ENCODE data around the gene TRIP4.
A peak's percentile ranks its signal among the peaks of the same experiment; 100 is the strongest.
"Not testable (repeated sequence)": the region's sequence is repeated elsewhere in the genome, so short reads cannot be mapped to it uniquely, and the experiment has no call there.

TRIP4 gene

DNA sequence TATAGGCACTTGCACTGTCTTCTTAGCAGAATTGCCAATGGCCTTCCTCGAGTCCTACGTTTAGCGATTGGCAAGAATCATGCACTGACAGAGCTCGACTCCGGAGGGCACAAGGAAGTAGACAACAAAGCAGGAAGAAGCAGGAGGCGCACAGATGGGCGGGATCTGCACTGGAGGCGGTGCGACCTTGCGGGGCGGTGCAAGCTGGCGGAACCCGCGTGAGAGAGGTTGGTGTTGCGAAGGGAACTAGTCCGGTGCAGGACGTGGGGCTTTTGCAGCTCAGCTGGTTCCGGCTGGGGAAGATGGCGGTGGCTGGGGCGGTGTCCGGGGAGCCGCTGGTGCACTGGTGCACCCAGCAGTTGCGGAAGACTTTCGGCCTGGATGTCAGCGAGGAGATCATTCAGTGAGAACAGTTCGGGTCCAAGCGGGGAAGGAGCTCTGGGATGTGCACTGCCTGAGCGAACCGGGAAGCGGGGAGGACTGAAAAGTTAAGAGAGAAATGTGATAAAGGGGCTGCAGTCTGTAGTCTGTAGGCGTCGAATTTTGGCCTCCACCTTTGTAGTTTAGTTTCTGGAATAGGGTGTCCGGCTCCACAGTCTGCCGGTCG, at the start of gene TRIP4:
TRIP4 (plus strand) TSS at position 275 of the 607 bp plus-strand sequence; CDS start at position 303, 28 bp downstream.
- peak; percentile 98 for DNase-seq (ENCODE audit: low spot score)

DNA sequence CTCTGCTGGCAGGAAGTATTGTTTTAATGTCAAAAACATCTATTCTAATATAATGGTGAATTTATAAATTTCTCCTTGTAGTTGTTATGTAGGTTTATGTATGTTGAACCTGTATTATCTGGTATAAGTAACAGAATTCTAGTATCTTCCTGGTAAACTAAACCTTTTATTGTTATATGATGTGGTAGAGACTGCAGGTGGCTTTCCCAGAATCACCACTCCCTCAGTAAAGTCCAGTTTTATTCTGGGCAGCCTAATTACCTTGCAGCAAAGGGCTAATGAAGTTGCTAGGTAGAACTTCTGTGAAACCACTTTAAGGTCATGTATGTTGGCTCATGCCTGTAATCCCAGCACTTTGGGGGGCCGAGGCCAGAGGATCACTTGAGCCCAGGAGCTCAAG, 47.3 kb upstream of the TRIP4 start:
- DNase-seq (ENCODE audit: low spot score) = no peak

DNA sequence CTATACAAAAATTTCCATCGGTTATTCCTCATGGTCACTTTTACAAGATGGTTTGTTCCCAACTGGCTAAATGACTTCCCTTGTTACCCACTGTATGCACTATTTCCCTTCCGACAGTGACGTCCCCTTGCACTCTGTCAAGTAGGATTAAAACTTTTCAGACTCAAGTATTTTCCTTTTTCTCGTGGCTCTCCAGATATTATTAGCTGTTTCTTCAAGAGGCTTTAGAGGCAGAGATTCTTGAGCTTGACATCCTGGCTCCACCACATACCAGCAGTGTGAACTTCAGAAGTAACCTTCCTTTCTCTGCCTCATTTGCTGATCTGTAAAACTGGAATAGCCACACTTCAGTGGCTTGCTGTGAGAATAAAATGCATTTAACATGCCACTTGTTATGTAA, 45.7 kb upstream of the TRIP4 start:
- no peak for DNase-seq (ENCODE audit: low spot score)

DNA sequence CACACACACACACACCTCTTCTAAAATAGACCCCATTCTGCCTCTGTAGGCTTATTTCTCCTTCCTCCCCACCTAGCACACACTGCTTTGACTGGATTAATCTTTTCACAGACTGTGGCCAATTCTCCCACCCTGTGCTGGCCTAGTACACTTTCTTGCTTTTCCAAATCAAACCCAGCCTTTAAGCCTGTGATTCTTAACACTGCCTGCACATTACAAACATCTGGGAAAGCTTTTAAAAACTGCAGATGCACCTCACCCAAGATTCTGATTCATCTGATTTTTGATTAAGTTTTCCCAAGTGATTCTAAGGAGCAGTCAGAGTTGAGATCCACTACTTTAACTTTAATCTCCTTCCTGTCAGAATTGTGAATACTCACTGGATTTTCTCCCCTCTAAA, 44.4 kb upstream of the TRIP4 start:
- no peak for DNase-seq (ENCODE audit: low spot score)

DNA sequence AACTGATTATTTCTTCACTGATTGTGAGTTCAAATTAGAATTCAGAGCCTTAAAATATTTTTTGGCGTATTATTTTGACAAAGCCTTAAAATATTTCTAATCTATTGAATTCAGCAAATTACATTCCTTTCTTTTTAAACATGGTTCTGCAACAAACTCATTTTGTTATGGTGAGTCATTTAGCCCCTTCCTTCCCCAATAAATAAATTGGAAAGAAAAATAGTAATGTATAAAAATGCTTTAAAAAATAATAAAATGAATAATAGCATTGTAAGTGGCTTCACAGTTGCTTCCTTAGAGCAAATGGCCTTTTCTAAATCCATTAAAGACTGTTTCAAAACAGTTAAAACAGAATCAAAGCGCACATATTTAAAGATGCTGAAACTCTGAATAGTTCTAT, 43.8 kb upstream of the TRIP4 start:
- no peak for DNase-seq (ENCODE audit: low spot score)

DNA sequence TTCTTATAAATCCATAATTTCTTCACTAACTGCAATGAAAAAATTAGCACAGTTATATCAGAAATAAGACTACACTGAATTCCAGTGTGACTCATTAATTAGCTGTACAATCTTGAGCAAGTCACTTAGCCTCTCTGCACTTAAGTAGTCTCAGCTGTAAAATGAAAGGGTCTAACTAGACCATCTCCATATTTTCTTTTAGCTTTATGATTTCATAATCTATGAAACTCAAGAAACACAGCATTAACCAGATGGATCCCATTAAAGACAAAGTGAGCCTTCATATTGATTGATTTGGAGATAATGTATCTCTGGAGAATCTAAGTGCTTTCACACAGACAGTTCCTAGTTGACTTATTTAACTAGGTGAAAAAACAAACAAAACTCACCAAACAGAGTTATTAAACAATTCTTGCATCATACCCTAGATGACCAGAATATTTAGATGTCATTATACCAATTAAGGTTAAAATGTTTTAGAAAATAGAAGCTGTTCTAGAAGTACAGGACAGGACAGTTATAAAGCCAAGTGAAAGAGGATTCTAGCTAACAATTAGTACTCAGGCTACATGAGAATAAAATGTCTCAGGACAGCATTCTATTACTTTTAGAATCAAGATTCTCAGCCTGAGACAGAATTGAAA, 42.9 kb upstream of the TRIP4 start:
- DNase-seq (ENCODE audit: low spot score) = no peak

DNA sequence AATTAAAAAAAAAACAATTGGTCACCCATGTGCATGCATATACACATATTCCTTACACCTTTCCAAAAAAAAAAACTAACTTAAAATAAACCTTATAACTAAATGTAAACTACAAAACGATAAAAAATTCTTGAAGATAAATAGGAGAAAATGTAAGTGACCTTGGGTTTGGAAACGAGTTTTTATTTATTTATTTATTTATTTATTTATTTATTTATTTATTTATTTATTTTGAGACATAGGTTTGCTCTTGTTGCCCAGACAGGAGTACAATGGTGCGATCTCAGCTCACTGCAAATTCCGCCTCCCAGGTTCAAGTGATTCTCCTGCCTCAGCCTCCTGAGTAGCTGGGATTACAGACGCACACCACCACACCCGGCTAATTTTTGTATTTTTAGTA, 41.4 kb upstream of the TRIP4 start:
- DNase-seq (ENCODE audit: low spot score) = not testable (repeated sequence)

DNA sequence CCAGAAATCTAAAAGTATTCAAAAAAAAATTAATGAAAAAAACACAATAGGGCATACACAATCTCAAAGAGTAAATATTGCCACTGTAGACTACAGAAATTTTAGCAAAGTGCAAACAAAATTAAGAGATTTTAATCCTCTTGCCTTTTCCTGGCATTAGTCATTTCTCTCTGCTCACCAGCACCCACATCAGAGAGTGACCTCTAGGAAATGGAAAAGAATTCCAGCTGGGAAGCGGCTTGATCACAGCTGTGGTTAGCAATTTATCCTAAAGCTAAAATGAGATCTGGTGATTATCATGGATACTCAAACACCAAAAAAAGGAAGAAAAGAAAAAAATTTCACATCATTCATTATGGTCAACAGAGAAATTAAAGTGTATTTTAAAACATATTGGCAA, 39.2 kb upstream of the TRIP4 start:
- DNase-seq (ENCODE audit: low spot score) = peak; percentile 22

DNA sequence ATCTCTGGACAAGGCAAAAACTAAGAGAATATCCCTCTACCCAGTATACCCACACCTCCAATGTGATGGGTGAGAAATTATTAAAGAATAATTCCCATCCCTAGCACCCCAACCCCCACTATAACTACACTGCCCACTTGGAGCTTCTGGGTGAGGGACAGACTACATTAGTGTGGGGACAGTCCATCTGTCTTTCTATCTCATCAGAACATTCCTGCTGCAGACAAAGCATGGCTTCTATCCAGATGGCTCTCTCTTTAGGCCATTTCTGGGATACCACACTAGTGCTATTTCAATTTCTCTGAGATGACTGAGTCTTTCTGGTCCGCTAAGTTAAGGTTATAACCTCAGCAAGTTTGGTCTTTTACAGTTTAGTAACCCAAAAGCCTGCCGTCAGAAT, 38.3 kb upstream of the TRIP4 start:
- no peak for DNase-seq (ENCODE audit: low spot score)

DNA sequence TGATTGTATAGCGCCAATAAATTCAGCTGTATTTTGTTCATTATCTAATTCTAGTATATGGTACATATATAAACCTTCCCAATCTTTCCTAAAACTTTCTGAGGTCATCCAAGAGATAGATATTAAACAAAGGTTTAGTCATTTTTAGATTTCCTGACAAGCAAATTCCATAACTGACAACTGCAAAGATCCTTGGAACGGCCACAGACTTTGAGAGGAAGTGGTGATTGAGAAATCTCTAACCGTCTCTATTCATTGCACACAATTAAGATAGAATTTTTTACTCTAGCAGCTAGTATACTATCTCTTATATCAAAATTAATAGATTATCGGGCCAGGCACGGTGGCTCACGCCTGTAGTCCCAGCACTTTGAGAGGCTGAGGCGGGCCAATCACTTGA, 36.4 kb upstream of the TRIP4 start:
- DNase-seq (ENCODE audit: low spot score) = no peak

DNA sequence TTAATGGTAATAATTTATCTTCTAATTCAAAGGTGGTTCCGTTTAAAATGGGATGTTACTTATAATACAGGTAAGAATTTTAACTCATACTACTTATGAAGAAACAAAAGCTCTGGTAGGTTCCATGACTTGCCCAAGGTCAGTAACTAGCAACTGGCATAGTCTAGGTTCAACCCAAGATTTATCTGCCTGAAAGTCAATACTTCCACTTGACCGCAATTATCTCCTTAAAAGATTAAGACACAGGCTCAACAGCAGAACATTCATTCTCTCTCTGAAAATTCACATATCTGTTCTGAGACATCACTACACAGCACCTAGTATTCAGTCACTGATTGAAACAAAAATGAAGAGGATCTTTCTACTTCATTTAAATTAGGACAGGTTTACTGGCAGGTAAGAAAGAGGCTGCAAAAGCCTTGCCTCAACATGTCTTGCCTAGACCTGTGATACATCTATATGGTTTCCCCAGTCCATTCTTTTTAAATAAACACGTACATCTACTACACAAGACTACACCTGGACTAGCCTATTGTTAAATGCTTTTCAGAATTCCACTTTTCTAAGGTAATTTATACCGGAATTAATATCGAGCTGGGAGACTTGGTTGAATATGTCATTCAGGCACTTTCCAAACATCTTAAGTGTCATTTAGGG, 32.8 kb upstream of the TRIP4 start:
- DNase-seq (ENCODE audit: low spot score) = no peak

DNA sequence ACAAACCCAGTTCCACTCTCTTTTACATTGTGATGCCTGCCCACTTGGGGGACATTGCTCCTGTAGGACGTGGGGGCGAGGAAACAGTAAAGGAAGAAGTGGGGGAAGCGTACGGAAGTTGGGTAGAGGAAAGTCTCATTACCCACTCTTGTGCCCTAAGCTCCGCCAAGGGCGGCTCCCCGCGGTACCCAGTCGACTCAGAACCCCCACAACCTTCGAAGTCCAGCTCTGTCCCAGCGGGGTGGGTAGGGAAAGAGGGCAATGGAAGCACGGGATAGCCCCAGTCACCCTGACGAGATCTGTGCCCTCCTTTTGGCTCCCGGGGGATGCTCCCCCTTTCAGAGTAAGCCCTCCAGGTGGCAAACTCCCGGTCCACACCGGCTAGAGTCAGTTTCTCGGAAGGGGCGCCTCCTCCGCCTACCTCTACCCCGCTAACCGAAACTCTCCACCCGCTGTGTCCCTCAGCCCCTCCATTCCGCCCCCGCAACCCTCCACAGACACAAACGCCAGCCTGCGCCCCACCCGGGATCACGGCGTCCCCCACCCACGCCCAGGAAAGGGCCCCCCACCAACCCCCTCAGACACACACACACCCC, 32.2 kb upstream of the TRIP4 start:
- peak; percentile 14 for DNase-seq (ENCODE audit: low spot score)

DNA sequence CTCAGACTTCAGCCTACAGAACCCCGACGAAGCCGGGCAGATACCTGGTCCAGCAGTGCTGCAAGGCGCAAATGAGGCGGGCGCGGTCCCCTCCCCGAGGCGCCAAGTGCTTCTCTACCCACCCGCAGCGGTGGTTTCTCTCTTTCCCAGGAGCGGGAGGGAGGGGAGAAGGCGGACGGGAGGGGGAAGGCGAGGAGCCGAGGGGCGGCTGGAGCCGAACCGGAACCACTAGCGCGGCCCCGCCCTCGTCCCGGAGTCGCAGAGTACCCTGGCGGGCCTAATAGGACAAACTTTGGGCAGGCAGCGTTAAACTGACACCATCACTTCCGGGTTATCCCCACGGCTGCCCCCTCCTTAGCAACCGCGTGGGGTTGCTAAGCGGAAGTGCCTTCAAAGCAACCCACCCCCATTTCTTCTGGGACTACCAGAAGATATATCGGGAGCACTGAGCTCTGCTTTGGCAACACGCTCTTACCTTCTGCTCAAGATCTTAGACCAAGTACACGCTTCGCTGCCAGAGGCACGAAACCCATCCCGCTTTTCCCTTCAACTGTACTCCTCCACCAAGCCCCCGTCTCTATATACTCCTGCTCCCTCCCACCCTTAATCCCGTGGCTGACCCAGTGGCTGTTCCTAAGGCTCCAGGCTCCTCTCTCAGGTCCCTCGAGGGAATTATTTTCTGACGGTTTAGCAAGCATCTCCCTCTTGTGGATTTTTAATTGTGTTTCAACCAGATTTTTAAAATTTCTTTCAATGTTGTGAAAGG, 31.5 kb upstream of the TRIP4 start, which contains the start of gene CSNK1G1:
CSNK1G1 (minus strand) TSS at position 230 of the 766 bp plus-strand sequence. CDS start 55,674 bp downstream, outside the sequence.
- peak; percentile 97 for DNase-seq (ENCODE audit: low spot score)

DNA sequence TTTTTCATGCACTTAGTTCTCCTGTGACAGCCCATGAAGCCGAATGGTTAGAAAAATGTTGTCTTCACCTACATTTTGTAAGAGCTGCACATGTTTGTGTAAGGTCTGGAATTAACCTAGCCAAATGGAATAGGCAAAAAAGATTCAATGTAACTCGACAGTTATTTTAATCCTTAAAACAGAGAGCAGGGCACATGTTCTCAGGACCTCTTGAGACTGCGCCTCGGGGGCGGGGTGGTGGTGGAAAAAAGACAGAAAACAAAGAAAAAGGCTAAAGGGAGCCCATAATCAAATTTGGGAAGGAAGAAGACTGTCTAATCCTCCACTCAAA, 31.0 kb upstream of the TRIP4 start:
- DNase-seq (ENCODE audit: low spot score) = no peak

DNA sequence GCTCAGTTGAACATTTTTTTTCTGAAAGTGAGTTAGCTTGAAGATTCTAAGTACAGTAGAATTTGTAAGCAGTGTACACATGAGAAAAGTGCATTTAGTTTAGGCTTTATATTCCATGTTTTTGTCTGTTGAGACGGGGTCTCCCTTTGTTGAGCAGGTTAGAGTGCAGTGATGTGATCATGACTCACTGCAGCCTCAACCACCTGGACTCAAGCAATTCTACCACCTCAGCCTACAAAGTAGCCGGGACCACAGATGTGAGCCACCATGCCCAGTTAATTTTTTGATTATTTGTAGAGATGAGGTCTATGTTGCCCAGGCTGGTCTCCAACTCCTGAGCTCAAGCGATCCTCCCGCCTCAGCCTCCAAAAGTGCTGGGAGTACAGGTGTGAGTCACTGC, 26.4 kb upstream of the TRIP4 start:
- DNase-seq (ENCODE audit: low spot score) = no peak

DNA sequence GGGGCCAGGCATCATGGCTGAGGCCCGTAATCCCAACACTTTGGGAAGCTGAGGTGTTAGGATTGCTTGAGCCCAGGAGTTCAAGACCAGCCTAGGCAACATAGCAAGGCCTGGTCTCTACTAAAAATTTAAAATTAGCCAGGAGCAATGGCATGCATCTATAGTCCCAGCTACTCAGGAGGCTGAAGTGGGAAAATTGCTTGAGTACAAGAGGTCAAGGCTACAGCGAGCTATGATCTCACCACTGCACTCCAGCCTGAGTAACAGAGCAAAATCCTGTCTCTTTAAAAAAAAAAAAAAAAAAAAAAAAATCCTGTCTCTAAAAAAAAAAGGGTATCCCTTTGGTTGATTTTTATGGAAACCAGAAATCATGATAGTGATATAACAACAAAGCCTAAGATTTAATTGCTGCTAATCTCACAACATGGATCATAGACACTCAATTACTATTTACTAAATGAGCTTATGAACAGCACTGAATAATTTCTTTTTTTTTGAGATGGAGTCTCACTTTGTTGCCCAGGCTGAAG, 18.5 kb upstream of the TRIP4 start:
- no peak for DNase-seq (ENCODE audit: low spot score)

DNA sequence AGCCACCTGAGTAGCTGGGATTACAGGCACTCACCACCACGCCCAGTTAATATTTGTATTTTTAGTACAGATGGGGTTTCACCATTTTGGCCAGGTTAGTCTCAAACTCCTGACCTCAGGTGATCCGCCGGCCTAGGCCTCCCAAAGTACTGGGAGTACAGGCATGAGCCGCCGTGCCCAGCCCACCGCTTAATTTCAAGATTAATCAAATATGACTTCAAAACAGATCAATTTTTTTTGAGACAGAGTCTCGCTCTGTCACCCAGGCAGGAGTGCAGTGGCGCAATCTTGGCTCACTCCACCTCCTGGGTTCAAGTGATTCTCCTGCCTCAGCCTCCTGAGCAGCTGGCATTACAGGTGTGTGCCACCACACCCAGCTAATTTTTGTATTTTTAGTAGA, 16.3 kb upstream of the TRIP4 start:
- not testable (repeated sequence) for DNase-seq (ENCODE audit: low spot score)

DNA sequence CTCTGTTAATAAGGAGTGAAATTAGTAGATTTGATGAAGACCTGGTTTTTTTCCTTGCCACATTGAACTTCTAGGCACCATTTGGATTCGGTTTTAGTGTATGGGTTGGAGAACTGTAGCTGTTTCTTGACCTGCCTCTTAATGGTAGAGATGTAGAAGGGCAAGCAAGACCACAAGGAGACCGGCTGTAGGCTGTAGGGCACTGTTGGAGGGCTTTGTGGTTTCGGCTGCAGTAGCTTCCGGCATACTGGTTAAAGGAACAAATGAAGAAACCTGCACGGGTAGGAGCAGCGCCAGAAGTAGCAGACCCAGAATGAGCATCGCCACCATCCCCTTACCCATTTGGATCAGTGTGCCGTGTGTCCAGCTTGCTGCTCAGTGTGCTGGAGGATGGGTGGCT, 14.3 kb upstream of the TRIP4 start:
- DNase-seq (ENCODE audit: low spot score) = no peak

DNA sequence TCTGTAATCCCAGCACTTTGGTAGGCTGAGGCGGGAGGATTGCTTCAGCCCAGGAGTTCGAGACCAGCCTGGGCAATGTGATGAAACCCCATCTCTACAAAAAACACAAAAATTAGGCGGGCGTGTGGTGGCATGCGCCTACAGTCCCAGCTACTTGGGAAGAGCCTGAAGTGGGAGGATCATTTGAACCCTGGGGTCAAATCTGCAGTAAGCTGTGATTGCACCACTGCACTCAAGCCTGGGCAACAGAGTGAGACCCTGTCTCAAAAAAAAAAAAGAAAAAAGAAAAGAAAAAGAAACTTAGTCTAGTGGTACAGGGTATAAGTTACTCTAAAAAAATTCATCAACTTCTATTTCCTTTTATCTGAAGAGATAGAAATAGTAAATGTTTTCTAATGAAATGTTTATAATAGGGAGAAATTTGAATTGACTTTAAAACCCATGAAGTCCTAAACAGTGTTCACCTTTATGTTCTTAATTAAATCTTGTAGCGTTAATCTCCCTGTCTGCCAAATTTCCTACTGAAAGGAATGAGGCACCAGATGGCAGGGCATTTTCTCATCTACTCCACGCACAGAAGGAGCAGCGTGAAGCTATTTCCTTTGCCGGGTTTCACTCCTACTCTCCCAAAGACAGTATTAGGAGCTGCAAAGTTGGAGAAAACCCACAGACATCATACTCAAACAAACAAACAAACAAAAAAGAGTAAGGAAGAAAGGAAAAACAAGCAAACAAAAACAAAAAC, 8.2 kb upstream of the TRIP4 start:
- DNase-seq (ENCODE audit: low spot score) = no peak

DNA sequence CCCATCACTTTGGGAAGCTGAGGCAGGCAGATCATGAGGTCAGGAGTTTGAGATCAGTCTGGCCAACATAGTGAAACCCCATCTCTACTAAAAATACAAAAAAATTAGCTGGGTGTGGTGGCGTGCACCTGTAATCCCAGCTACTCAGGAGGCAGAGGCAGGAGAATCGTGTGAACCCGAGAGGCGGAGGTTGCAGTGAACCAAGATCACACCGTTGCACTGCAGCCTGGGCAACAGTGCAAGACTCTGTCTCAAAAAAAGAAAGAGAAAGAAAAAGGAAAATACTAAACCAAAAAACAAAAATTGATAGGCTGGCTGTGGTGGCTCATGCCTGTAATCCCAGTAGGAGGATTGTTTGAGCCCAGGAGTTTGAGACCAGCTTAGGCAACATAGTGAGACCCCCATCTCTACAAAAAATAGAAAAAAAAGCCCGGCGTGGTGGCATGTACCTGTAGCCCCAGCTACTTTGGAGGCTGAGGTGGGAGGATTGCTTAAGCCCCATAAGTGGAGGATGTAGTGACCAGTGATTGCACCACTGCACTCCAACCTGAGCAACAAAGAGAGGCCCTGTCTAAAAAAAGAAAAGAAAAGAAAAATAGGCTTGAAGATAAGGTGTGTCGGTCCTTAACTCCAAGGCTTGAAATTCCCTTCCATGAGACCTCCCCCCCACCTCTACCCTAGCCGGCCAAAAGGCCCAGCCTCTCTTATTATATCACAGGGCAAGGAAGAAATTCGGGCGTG, 7.3 kb upstream of the TRIP4 start:
- not testable (repeated sequence) for DNase-seq (ENCODE audit: low spot score)
